ENCODE data around the gene RRP7A.
"Not testable (repeated sequence)": the region's sequence is repeated elsewhere in the genome, so short reads cannot be mapped to it uniquely, and the experiment has no call there.

Gene RRP7A

GRCh38 chr22:42535082-42535731, 15.6 kb upstream of the RRP7A start:
- not testable (repeated sequence) for DNase-seq

- no peak for DNase-seq
Observed at GRCh38 chr22:42533638-42533977, 14.0 kb upstream of the RRP7A start.

DNA sequence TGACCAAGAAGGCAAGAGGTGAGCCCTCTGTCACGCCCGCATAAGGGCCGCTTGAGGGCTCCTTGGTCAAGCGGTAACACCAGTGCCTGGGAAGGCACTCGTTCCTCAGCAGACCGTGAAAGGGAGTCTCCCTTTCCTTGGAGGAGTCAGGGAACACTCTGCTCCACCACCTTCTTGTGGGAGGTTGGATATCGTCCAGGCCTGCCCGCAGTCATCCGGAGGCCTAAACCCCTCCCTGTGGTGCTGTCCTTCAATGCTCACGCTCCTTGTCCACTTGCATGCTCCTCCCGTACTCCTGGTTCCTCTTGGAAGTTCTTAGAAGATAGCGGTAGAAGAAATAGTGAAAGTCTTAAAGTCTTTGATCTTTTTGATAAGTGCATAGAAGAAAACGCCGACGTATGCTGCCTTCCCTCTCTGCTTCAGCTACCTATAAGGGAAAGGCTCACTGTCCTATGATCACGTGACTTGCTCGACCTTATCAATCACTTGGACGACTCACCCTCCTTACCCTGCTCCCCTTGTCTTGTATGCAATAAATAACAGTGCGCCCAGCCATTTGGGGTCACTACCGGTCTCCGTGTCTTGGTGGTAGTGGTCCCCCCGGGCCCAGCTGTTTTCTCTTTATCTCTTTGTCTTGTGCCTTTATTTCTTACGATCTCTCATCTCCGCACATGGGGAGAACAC, 11.9 kb upstream of the RRP7A start:
- not testable (repeated sequence) for DNase-seq

DNA sequence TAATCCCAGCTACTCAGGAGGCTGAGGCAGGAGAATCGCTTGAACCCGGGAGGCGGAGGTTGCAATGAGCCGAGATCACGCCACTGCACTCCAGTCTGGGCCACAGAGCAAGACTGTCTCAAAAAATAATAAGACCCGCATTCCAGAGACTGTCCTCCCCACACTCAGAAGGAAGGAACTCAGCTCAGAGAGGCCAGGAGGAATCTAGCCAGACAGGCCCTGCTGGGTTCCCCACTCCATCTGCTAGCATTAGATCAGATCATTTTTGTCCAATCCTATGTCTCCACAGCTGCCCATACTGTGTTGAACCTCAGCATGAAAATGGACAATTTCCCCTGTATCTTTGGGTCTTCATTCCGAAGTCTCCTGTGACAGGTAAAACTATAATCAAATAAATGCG, 9.8 kb upstream of the RRP7A start:
- DNase-seq = not testable (repeated sequence)

GRCh38 chr22:42528591-42529307, 9.2 kb upstream of the RRP7A start:
- no peak for DNase-seq

DNA sequence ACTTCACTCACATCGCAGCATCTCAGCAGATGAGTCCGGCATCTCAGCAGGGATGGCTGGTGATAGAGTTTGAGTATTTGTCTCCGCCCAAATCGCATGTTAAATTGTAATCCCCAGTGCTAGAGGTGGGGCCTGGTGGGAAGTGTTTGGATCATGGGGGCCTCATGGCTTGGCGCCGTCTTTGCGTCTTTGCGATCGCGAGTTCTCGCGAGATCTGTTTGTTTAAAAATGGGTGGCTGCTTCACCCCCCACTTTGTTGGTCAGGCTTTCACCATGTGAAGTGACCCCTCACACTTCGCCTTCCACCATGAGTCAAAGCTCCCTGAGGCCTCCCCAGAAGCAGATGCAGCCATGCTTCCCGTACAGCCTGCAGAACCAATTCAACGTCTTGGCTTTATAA, 3.0 kb upstream of the RRP7A start:
- no peak for DNase-seq

- DNase-seq = no peak
Observed at GRCh38 chr22:42521228-42521546, 1.6 kb upstream of the RRP7A start.

DNA sequence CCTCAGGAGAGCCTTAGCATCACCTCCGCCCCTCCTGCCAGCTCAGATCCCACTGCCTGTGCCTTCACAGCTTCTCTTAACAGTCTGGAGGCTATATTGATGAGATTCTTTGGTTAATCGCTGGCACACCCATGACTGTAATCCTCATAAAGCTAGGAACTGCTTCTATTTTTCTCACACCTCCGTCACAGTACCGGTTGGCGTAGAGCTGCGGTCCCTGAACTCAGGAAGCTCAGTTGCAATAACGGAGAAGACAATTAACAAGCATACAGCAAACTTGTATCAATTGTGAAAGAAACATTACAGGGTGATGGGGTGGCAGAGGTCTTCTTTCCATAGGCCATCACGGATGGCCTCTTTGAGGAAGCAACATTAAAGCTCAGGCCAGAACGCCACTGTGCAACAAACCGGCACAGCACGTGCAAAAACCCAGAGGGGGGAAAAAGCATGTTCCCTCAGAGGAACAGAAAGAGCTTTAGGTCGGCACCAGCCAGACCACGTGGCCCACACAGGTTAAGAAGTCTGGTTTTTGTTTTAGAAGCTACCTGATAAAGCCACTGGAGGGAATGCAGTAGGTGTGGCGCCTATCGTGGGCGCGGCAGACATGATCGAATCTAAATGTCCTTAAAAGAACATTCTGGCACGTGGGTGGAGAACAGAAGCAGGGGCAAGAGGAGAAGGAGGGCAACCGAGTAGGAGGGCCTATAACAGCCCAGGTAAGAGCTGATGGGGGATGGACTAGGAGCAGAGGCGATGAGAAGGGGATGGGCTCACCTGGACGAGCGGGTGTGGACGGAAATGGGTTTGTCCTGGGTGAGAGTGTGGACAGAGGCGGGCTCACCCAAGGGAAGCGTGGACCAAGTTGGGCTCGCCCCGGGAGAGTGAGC, 715 bp downstream of the RRP7A start:
- not testable (repeated sequence) for DNase-seq

GRCh38 chr22:42517103-42517502, 2.5 kb downstream of the RRP7A start:
- DNase-seq = not testable (repeated sequence)

DNA sequence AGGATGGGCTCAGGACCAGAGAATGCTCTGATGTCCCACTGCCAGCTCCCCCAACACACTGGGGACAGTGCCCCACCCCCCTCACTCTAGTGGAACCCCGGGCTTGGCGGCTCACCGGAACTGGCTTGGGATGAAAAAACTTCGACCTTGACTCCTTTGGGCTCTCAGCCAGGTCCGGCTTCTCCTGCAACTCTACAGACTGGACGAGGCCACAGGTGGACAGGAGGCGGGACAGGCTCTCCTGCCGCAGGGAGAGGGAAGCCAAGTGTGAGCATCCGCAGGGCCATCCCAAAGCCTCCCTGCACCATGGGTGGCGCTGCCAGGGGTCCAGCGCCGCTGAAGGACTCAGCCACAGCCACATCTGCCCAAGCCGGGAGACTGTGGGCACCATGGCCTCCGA, 3.7 kb downstream of the RRP7A start:
- DNase-seq = no peak

GRCh38 chr22:42515304-42515703, 4.3 kb downstream of the RRP7A start:
- DNase-seq = not testable (repeated sequence)

- not testable (repeated sequence) for DNase-seq
Observed at GRCh38 chr22:42514331-42514730, 5.3 kb downstream of the RRP7A start.

- DNase-seq = not testable (repeated sequence)
Observed at GRCh38 chr22:42512273-42512990, 7.2 kb downstream of the RRP7A start.

DNA sequence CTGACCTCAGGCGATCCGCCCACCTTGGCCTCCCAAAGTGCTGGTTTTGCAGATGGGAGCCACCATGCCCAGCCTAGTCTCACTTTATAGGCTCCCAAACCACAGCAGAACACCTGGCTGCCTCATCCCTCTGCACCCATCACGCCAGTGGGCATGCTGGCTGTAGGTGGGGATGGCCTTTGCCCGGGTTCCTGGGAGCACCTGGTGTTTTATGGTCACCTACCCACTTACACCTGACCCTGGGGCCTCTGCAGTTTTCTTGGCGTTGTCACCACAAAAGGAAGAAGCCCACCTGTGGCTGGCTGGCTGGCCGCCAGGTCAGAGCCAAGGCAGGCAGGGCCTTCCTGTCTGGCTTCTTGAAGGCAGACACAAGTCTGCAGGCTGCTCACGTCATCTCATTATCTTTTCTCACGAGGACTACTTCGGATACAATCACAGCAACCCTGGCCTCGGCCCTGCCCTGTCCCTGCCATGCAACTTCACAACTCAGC, 8.2 kb downstream of the RRP7A start:
- DNase-seq = no peak

GRCh38 chr22:42509548-42509947, 10.0 kb downstream of the RRP7A start:
- no peak for DNase-seq

- not testable (repeated sequence) for DNase-seq
Observed at GRCh38 chr22:42508975-42509364, 10.6 kb downstream of the RRP7A start.

DNA sequence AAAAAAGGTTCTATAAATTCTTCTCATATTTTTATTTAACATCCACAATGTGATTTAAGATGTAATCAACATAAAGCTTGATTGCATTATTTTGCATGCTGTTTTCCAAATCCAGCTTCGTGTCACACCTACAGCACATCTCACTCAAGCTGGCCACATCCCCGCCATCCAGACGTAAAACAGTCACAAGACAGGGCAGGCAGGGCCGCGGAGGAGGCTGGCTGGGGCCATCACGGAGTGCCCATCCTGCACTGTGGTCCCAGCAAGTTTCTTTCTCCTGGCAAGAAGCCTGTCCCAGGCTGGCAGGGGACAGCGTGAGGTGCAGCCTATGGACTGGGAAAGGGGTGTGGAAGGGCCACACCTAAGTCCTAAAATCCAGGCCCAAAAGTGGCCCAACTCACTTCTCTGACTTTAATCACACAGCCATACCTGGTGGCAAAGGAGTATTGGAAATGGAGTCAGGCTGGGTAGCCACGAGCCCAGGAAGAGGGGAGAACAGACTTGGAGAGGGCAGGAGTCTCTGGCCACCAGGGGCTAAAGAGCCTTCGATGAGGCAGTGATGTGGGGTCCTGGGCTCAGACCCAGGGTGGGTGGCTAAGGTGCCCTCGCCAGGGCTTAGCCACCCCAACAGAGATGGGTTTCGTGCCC, 11.1 kb downstream of the RRP7A start:
- DNase-seq = not testable (repeated sequence)

- no peak for DNase-seq
Observed at GRCh38 chr22:42500836-42501179, 18.8 kb downstream of the RRP7A start.

DNA sequence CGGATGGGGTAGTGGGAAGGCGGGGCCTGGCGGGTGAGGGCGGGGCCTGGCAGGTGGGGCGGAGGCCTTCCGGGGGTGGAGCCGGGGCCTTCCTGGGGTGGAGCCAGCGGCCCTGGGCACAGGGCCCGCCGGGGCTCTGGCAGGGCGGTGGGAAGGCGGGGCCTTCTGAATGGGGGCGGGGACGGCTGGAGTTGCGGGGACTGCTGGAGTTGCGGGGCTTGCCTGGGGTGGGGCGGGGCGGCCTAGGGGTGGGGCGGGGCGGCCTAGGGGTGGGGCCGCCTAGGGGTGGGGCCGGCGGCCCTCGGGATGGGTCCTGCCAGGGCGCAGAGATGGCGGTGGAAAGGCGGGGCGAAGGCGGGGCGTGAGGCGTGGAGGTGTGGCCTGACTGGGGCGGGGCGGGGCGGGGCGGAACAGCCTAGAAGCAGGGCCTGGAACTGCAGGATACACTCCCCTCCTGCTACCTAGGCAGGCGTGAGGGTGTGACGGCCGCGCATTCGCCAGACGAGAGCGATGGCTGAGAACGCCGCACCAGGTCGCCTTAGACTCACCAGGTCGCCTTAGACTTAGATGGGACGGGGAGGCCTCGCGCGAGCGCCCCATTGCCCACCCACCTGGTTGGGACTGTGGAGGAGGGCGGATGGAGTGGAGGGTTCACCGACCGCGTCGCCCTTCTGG, 19.3 kb downstream of the RRP7A start:
- peak; percentile 5 for DNase-seq

- DNase-seq = not testable (repeated sequence)
Observed at GRCh38 chr22:42499773-42500160, 19.8 kb downstream of the RRP7A start.

DNA sequence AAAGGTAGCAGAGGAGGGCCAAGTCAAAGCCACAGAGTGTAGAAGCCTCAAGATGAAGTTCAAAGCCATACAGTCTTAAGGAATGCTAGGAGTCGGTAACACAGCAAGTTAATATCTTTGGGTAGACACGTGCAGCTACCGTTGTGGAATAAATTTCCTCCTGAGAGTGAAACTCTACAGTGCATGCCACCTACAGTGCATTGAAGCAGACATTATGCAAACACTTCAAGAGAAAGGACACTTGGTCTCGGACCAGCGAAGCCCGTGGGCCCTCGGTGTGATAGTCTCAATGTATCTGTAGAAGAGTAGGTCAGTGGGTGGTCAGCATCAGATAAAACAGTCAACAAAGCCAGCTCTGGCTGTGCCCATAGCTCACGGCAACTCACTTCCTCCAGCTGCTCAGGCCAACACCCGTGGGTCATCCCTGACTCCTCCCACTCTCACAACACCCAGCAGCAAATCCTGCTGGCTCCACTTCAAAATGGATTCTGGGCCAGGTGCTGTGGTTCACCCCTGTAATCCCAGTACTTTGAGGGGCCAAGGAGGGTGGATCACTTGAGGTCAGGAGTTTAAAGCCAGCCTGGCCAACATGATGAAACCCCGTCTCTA, 24.0 kb downstream of the RRP7A start:
- DNase-seq = not testable (repeated sequence)
